Fibroblast of skin of scalp (primary cell): ENCODE data around the gene HOXC12.
A peak's percentile ranks its signal among the peaks of the same experiment; 100 is the strongest.

Source experiments
- DNase-seq: peaks from one replicate; pipeline ENCODE4 v3.0.0-alpha.2; 2013

Gene HOXC12

GRCh38 chr12:53941187-53941586, 13.5 kb upstream of the HOXC12 start:
- DNase-seq, result no peak

DNA sequence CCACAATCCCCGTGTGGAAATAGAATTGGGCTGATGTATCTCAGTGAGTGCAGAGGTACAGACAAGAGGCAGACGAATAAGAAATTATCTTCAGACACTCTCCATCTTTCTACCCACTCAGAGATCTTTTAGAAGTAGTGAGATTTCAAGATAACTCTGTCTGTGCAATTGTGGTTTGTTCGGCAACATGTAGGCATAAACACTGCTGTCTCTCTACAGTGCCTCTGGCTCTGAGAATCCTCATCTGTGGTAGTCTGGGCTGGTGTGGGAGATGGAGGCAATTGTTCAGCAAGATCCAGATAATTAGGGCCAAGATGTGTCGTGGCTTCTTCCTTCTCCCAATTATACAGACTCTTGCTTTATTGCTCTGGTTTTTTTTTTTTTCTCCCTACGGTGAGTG, 13.0 kb upstream of the HOXC12 start:
- no peak for DNase-seq

- DNase-seq, result no peak
Measured at GRCh38 chr12:53942467-53942997, 12.2 kb upstream of the HOXC12 start.

GRCh38 chr12:53944209-53944608, 10.5 kb upstream of the HOXC12 start:
- no peak for DNase-seq

GRCh38 chr12:53944907-53945847, 9.5 kb upstream of the HOXC12 start:
- no peak for DNase-seq

DNA sequence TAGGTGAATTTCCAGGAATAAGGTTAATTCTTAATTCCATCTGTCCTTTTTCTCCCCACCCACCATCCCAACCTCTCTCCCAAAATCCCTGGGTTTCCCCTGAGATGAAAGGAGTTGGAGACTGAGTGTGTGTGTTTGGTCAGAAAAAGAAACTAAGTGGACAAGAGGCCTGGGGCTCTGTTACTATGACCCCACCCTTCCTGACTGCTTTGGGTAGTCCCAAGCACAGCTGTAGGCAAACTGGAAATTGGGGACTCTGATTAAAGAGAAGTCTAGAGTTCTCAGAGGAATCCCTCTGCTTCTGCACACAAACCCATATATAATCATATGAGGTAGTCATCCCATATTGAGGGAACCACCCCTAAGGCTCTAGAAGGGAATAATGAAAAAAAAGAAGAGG, 7.0 kb upstream of the HOXC12 start:
- DNase-seq, result no peak

DNA sequence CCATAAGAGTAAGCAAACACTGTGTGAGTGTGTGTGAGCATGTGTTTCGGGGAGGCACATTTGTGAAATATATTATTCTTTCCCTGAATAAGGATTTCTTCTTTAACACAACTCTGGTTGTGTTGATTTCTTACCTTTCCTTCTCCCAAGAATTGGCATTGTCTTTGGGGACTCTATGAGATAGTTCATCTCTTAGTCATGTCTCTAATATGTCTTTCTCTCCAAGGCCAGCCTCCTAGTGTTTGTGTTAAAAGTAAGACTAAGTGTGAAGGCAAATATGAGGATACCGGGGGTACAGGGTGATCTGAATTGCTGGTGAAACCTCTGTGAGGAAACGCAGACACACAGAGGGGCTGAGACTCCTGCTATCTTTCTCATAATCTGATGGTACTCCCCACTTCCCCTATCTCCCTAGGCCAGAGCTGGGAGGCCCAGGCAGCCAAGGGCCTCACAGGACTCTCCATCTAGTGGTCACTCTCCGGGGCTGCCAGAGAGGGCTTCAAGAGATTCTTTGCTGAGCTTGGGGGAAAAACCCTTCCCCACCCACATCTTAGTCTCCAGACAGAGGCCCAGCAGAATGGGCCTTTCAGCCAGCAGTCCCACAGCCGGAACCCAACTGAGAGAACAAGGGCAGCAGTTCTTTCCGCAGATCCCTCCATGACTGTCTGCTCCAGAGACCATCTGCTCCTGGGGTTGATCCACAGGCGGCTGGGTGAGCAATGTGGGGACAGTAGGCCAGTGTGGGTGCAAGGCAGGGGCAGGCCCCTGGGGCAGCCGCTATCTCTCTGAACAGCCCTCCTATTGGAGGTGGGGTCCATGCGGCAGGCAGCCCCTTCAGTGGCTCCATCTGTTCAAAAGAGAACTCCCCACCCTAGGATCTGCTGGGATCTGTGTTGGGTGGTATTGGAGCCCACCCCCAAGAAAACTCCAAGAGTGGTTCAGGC, 5.8 kb upstream of the HOXC12 start:
- DNase-seq, result no peak

DNA sequence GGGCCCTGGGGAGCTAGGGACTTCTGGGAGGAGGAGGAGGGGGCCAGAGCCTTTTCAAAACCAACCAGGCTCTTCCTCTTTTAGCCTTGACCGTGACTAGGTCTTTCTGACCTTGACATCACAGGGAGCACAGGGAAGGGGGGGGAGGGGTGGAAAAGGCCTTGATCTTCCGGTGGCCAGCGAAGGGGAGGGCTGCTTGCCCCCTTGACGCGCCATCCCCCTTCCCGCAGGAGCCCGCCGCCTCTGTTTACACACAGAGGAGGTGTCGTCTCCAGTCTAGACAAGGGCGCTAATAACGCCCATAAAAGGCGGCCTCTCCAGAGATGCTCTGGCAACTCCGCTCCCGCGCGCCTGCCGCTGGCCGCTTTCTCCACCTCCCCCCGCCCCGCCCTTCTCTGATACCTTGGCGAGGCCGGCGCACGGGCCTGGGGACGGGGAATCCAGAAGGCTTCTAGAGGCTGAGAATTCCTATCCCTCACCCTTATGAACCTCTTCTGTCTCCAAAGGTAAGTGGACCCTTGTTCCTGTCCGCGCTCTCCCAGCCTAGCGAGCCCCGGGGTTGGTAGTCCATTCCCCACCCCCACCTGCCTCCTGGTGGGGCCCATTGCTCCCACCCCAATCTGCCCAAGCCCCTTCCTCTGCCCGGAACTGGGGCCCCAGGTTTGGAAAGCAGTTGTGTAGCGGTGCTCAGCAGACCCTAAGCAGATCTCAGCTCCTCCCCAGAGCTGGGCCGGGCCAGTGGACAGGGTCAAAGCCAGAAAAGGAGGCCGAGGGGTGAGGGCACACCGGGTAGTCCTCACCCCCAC, 4.9 kb upstream of the HOXC12 start:
- no peak for DNase-seq

DNA sequence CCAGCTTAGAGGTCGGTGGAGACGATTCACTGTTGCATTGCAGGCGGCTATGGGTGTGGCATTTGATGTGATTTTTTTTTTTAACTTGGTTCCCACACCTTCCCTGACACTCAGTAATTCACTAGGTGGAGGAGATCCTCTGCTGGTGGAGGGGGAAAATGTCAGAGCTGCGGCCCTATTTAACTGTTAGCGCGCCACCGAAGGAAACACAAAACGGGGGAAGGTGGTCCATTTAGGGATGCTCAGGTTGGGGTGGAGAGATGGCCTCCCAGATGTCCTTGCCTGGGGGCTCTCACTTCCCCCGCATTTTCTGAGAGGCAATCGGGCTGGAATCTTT, 4.3 kb upstream of the HOXC12 start:
- DNase-seq, result no peak

DNA sequence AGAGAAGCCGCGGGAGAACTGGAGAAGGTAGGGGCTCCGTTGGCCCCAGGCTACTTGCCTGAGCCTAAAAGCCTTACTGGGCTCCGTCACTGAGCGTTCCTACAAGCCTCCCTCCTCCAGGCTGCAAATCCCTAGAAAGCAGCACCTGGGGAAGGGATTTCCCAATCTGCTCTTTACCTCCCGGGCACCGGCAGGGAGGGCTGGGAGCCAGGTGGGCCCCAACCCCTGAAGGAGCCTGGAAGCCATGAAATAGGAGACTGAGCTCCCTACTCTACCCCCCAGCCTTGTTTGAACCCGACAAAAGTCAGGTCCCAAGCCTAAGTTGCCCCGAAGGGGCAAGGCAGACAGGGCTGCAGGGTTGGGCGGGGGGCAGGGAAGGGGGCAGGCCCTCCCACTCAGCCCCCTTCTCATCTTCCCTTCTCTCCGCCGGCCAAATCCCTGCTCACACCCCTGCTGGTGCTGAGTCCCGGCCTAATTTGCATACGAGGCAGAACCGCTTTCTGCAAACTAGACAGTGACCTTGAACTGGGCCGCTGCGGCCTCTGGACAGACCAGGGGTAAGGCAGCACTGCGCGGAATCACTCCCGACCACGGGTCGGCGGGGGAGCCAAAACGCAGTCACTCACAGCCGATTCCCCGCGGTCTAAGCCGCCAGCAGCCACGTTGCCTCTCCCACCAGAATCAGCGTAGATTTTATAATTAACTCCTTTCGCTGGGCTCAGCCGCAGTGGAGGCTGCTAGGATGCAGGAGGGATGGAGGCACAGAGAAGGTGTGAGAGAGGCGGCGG, 3.7 kb upstream of the HOXC12 start:
- no peak for DNase-seq

DNA sequence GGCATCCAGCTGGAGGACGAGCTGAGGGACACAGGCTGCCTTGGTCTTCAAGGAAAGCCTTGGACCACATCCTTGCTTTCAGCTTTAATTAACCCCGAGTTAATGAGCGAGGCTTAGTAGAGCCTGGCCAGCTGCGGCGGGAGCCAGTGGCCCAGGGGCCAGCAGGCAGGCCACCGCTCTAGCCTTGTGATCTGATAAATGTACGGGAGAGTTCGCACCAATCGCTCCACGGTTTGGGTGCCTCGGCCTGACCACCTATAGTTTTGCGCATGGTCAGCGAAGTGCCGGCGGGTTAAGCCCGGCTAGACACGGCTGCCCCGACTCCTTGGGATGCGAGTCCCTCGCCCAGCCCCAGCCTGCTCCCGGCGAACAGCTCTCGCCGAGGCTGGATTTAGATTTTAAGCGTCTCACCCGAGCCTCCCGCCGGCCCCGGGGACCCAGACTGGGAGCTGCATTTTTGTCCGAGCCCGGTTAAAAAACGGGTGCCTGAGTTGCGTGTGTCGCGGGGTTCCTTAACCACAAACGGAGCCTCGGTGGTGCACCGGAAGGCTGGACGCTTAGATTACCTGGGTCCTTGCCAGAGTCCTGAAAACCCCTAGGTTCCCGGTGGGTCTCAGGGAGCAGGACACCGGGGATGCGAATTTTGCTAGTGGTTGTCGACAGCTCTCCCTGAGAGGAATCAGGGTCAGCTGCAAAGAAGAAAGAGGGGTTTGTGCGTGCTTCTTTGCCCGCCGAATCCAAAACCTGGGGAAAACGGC, 2.9 kb upstream of the HOXC12 start:
- no peak for DNase-seq

DNA sequence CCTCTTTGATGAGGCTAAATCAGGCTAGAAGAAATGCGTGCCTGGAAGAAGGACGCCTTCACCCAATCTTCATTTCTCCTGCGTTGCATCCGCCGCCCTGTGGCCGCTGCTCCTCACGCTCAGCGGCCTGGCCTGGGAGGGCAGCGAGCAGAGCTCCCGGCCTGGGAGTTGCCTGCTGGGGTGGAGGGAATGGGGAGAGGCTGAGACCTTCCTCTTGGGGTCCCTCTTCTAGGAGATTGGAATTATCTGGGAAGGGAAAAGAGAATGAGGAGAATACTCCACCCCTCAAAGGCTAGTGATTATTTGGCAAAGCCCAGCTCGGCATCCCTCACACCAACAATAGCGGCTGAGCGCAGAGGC, 2.4 kb upstream of the HOXC12 start:
- DNase-seq, result no peak

- peak; percentile 41 for DNase-seq
Measured at GRCh38 chr12:53952871-53953734, 1.6 kb upstream of the HOXC12 start.

- no peak for DNase-seq
Measured at GRCh38 chr12:53953831-53954693, 641 bp upstream of the HOXC12 start.

DNA sequence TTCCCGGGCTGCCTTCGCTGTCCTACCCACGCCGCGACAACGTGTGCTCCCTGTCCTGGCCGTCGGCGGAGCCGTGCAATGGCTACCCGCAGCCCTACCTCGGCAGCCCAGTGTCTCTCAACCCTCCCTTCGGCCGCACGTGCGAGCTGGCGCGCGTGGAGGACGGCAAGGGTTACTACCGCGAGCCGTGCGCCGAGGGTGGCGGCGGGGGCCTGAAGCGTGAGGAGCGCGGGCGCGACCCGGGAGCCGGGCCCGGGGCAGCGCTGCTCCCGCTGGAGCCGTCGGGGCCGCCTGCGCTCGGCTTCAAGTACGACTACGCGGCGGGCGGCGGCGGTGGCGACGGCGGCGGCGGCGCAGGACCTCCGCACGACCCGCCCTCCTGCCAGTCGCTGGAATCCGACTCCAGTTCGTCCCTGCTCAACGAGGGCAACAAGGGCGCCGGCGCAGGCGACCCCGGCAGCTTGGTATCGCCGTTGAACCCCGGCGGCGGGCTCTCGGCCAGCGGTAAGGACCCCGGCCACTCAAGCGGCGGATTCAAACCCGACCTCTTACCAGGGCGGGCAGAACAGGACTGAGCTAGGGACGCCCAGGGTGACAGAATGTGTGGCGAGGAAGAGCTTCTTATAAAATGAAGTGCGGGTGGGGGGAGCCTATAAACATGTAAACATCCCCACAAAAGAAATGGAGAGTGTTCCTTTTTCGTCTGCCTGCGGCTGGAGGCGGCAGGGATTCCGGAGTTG, 503 bp downstream of the HOXC12 start:
- DNase-seq, result no peak

DNA sequence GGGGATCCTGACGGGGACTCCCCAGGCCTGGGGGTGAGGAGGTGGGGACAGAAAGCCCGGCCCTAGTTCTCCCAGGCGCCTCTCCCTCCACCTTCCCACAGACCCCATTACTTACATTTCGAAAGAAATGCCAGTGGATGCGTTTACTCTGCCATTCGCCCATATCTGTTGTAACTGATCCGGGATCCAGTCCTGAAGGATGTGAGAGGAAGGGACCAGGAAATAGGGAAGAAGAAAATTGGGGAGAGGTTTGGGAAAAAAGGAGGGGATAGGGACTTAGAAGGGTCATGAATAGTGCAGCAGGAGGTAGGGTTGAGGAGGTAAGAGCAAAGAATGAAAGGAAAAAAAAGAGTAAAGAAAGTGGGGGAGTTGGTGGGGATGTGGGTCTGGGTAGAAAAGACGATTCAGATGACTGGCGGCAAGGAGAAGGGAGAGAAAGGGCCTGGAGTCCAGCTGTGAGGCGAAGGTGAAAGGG, 1.1 kb downstream of the HOXC12 start:
- DNase-seq, result no peak

DNA sequence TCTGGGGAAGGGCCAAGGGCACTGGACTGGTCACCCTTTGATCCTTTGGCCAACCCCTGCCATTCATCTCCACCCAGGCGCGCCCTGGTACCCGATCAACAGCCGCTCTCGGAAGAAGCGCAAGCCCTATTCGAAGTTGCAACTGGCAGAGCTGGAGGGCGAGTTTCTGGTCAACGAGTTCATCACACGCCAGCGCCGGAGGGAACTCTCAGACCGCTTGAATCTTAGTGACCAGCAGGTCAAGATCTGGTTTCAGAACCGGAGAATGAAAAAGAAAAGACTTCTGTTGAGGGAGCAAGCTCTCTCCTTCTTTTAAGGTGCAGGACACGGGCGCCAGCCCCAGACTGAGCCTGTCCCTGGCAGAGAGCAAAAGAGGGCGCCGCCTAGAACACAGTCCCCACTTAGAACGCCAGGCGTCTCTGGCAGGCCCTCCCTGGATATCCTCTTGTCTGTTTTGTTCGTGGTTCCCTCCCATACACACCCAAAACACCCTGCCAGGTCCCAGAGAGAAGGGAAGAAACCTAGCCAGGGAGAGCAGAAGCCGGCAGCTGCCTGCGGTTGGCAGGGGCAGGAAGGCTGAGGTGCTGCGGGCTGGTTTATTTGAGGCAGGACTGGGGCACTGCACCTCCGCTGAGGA, 1.7 kb downstream of the HOXC12 start:
- no peak for DNase-seq
